Smooth muscle cell (in vitro differentiated cells): ENCODE measurements around the gene UBE2S. TPM values are rescaled to one million over a fixed set of nuclear protein-coding genes. Genes with fewer than 3 reads are reported as not detected.

Experiments used
- DNase-seq: peaks from one replicate; lab custom pipeline; 2025; ENCODE audit not compliant: unreplicated experiment; lab: John Stamatoyannopoulos, UW
- H2AFZ ChIP-seq: fragments of 200-600 bp; sonication (generic); 2 replicates; pipeline ENCODE4 v1.6.0; 2016; ENCODE audit warnings: antibody characterized with exemption, low read depth, mild to moderate bottlenecking
- H3F3A ChIP-seq: fragments of 200-600 bp; sonication (generic); 2 replicates; pipeline ENCODE4 v1.6.0; 2017; ENCODE audit warnings: antibody characterized with exemption, low read depth
- H3K27ac ChIP-seq: fragments of 200-600 bp; sonication (generic); 2 replicates; pipeline ENCODE4 v1.5.1; 2016; ENCODE audit warnings: low read depth, mild to moderate bottlenecking
- H3K27me3 ChIP-seq: fragments of 200-600 bp; sonication (generic); 2 replicates; pipeline ENCODE4 v1.6.1; 2016; ENCODE audit warnings: low read depth, mild to moderate bottlenecking
- H3K36me3 ChIP-seq: fragments of 200-600 bp; sonication (generic); 2 replicates; pipeline ENCODE4 v1.5.1; 2016; ENCODE audit warnings: low read depth
- H3K4me1 ChIP-seq: fragments of 200-600 bp; sonication (generic); 2 replicates; pipeline ENCODE4 v1.5.1; 2016; ENCODE audit warnings: low read depth
- H3K4me2 ChIP-seq: fragments of 200-600 bp; sonication (generic); 2 replicates; pipeline ENCODE4 v1.6.0; 2016; ENCODE audit warnings: mild to moderate bottlenecking
- H3K4me3 ChIP-seq: fragments of 200-600 bp; sonication (generic); 2 replicates; pipeline ENCODE4 v1.5.1; 2016; ENCODE audit warnings: mild to moderate bottlenecking
- H3K79me2 ChIP-seq: fragments of 200-600 bp; sonication (generic); 2 replicates; pipeline ENCODE4 v1.6.0; 2016; ENCODE audit warnings: low read depth, mild to moderate bottlenecking
- H3K9ac ChIP-seq: fragments of 200-600 bp; sonication (generic); 2 replicates; pipeline ENCODE4 v1.6.0; 2016; ENCODE audit warnings: low read depth
- H3K9me3 ChIP-seq: fragments of 200-600 bp; sonication (generic); replicated peaks from 2 replicates; pipeline ENCODE4 v1.5.1; 2016; ENCODE audit warnings: low read depth
- H4K20me1 ChIP-seq: fragments of 200-600 bp; sonication (generic); 2 replicates; pipeline ENCODE4 v1.6.0; 2016; ENCODE audit warnings: low read depth
- WGBS: methylation state at CpG from one replicate; pipeline ENCODE4 v1.1.7; 2016; ENCODE audit warnings: low lambda C conversion rate; 5-methylcytosine and 5-hydroxymethylcytosine counted together
- polyA plus RNA-seq: library from polyadenylated mRNA; unstranded; fragments of >200 nt; fragmentation: Nextera tagmentation; extraction: Ambion mirVana; gene quantifications from 2 replicates; pipeline ENCODE4 v1.2.1, GENCODE V29; 2016
- total RNA-seq: library from RNA; depleted of rRNA; stranded (reverse); fragments of >200 nt; gene quantifications from 2 replicates; pipeline ENCODE4 v1.2.3, GENCODE V29; 2014
- TF ChIP-seq, protein P1 (sequence below): fragments of 200-600 bp; sonication (generic); IDR thresholded peaks from 2 replicates; pipeline ENCODE4 v1.5.1; 2017; ENCODE audit warnings: borderline replicate concordance, mild to moderate bottlenecking, antibody characterized with exemption; ENCODE audit not compliant: insufficient read depth, poor library complexity, severe bottlenecking

UBE2S gene
- total and polyA plus RNA-seq, 2 experiments from 2014 or later, result 39.9 to 171 TPM

DNA sequence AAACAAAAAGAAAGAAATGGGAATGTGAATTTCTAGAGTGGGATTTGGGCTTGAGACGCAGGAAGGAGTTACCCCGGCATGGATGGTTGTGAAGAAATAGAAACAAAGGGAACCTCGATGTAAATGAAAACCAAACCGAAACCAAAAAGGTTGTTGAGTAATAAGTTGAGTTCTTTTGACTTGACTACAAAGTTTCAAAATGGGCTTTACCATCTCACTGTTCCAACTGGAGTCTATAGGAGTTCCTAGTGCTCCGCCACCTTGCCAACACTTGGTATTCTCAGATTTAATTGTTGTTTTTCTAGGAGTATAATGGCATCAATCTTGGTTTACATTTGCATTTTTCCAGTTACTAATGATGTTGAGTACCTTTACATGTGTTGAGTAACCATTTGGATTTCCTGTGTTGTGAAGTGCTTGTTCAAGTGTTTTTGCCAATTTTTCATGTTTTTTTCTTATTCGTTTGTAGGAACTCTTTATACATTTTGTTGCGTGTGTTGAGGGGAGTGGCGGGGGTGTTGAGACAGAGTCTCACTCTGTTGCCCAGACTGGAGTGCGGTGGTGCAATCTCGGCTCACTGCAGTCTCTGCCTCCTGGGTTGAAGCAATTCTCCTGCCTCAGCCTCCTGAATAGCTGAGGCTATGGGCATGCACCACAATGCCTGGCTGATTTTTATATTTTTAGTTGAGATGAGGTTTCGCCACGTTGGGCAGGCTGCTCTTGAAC is 9.2 kb downstream of the UBE2S start:
- no peak overlapping the region for H3K4me3 ChIP-seq

DNA sequence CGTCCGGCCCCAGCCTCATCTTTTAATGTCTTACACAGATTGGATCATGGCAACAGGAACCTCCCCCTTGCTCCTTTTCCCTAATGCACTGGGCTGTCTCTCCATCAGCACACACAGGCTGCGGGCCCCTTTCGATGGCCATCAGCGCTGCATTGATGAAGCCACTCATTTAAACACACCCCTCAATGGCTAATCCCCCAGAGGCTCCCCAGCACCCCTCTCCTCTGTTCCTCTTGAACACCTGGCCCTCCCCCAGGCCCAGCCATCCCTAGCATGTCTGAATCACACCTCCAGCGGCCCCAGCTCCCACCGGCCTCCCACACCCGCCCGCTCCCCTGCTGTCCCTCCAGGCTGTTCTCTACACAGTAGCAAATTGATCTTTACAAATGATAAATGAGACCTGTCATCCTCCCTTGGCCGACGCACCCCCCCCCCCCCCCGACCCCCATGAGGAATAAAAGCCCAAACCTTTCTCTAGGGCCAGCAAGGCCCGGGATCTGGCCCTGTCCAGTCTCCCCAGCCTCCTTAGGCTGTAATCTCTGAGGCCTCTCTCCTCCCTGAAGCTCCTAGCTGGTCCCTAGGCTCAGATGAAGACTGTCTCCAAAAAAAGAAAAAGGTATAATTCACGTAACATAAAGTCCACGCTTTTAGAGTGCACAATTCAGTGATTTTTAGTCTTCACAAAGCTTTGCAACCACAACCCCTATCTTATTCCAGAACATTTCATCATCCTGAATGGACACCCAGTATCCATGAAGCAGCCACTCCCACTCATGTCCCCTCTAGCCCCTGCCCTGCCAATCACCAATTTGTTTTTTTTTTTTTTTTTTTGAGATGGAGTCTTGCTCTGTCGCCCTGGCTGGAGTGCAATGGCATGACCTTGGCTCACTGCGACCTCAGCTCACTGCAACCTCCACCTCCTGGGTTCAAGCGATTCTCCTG is 14.5 kb downstream of the UBE2S start:
- Histone ChIP-seq H3K4me3 (no peak overlapping the region), H3K27ac (no peak overlapping the region), H3K36me3 (no peaks in the 10 kb centered on the region), H3K9me3 (no peaks in the 10 kb centered on the region), H3F3A (no peaks in the 10 kb centered on the region), H3K79me2 (peaks cover 24% of the 10 kb centered on the region), H3K9ac (no peak overlapping the region), H3K27me3 (no peaks in the 10 kb centered on the region), H3K4me1 (peaks cover 4% of the 10 kb centered on the region), H2AFZ (no peak overlapping the region), H4K20me1 (peaks cover 52% of the 10 kb centered on the region), H3K4me2 (no peak overlapping the region)
- 55% methylated on average over 15 of the region's 18 CpGs for WGBS
- no peak for DNase-seq
- TF ChIP-seq, protein P1, sequence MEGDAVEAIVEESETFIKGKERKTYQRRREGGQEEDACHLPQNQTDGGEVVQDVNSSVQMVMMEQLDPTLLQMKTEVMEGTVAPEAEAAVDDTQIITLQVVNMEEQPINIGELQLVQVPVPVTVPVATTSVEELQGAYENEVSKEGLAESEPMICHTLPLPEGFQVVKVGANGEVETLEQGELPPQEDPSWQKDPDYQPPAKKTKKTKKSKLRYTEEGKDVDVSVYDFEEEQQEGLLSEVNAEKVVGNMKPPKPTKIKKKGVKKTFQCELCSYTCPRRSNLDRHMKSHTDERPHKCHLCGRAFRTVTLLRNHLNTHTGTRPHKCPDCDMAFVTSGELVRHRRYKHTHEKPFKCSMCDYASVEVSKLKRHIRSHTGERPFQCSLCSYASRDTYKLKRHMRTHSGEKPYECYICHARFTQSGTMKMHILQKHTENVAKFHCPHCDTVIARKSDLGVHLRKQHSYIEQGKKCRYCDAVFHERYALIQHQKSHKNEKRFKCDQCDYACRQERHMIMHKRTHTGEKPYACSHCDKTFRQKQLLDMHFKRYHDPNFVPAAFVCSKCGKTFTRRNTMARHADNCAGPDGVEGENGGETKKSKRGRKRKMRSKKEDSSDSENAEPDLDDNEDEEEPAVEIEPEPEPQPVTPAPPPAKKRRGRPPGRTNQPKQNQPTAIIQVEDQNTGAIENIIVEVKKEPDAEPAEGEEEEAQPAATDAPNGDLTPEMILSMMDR, result no peak

More for the DNA sequence above, 9.2 kb downstream of the UBE2S start:
- Histone ChIP-seq H3K79me2 (peaks cover 2% of the 10 kb centered on the region), H3F3A (peaks cover 21% of the 10 kb centered on the region), H3K36me3 (no peaks in the 10 kb centered on the region), H3K4me2 (no peak overlapping the region), H3K9ac (no peak overlapping the region), H3K4me1 (no peaks in the 10 kb centered on the region), H2AFZ (no peak overlapping the region), H3K9me3 (no peaks in the 10 kb centered on the region), H3K27ac (no peak overlapping the region), H4K20me1 (peaks cover 45% of the 10 kb centered on the region), H3K27me3 (no peaks in the 10 kb centered on the region)
- 94% methylated on average over 12 of the region's 12 CpGs for WGBS
- no peak for DNase-seq
- TF ChIP-seq, protein P1, result no peak

DNA sequence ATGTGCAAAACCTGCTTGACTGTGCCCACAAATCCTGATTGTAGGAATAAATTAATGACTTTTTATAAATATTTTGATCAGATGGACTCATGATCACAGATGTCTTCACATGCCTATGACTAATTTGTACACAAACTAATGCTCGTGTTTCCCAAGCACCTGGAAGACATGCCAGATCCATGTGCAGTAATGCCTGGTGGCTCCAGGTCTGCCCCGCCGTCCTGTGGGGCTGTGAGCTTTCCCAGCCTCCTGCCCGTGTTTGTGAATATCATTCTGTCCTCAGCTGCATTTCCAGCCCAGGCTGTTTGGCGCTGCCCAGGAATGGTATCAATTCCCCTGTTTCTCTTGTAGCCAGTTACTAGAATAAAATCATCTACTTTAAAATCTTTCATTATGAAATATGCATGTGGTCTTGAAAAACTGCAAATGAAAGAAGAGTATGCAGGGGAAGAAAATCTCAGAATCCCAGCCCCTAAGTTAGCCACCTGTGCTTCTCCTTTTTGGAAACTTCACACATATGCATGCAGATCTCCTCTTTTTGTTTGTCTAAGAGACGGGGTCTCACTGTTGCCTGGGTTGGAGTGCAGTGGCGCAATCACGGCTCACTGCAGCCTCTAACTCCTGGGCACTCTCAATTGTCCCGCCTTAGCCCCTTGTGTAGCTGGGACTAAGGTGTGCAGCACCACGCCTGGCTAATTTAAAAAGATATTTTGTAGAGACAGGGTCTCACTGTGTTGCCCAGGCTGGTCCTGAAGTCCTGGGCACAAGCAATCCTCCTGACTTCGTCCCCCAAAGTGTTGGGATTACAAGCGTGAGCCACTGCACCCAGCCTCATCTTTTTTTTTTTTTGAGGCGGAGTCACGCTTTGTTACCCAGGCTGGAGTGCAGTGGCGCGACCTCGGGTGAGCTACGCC is 15.6 kb downstream of the UBE2S start:
- no peaks in the 10 kb centered on the region for H3K27me3 ChIP-seq
- no peaks in the 10 kb centered on the region for H3K36me3 ChIP-seq
- H2AFZ ChIP-seq, result no peak overlapping the region
- no peak overlapping the region for H3K4me2 ChIP-seq
- H3K9me3 ChIP-seq, result no peaks in the 10 kb centered on the region
- WGBS, result 61% methylated on average over 18 of the region's 18 CpGs
- no peak overlapping the region for H3K4me3 ChIP-seq
- DNase-seq, result no peak
- H3F3A ChIP-seq, result no peaks in the 10 kb centered on the region
- peaks cover 12% of the 10 kb centered on the region for H3K4me1 ChIP-seq
- peaks cover 35% of the 10 kb centered on the region for H3K79me2 ChIP-seq
- peaks cover 64% of the 10 kb centered on the region for H4K20me1 ChIP-seq
- H3K27ac ChIP-seq, result no peak overlapping the region
- TF ChIP-seq, protein P1, result no peak
- no peak overlapping the region for H3K9ac ChIP-seq
